ENCODE measurements around the gene MARK3. TPM values are rescaled to one million over a fixed set of nuclear protein-coding genes. Genes with fewer than 3 reads are reported as not detected.

The MARK3 gene
- total and polyA plus RNA-seq, 2 of the 13 experiments (the other 11 are each of a cell fraction or from before 2014, with no cell fraction given): 47.7 to 56.6 TPM

DNA sequence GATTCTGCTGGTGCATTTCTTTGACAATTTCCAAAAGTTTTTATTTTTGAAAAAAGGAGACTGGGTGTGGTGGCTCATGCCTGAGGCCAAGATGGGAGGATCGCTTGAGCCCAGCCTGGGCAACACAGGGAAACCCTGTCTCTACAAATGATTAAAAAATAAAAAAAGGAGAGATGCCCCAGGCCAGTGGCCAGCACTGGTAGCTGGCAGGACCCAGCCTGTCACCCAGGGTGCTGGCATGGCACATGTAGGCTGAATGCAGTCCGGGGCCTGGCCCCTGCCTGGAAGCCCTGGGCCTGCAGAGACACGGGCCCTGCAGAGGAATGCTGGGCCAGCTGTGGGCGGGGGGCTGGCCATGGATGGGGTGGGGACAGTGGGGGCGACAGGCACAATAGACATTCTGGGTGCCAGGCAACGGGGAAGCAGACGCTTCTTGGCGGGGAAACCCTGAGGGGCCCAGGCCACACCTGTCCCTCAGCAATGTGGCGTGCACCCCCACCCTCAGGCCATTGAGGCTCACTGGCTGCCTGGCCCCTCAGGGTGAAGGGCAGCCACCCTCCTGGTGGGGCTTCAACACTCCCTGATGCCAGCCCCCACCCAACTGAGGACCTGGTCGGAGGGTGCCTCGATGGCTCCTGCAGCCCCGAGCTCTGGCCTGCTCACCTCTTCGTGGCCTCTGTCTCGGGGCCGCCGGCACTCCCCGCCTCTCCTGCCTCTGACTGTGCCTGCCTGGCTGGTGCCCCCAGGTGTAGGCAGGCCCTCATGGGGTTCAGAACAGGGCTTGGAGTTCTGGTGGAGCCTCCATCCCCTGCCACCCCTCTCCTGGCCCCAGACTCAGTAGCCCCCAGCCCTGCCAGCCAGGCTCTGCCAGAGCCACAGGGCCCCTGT lies 155.8 kb downstream of the MARK3 start:
- H2AFZ ChIP-seq (ENCODE audit: low read length): no peak overlapping the region
- ChIA-PET POLR2A (interaction anchor here (2.0 to 6.9 kb wide), 2 partner anchors 12 to 23 kb away, joined by 7 to 37 read pairs; partner anchors contain the start of gene TRMT61A), CTCF (ENCODE audit: low intra/inter-chr PET ratio, low total read pairs) (no interaction called here)
- TF ChIP-seq BHLHE40 (IDR thresholded peaks at IDR 0.05; ENCODE audit: low read length) (no peak), GABPB1 (CRISPR knock-in tag; IDR thresholded peaks at IDR 0.05) (peak; percentile 19; the same call in 1 of the 2 replicates), ZNF562 (CRISPR knock-in tag; IDR thresholded peaks at IDR 0.05; ENCODE audit: borderline replicate concordance) (no peak), PPARG (CRISPR knock-in tag; conservative IDR thresholded peaks at IDR 0.05) (no peak), ZNF572 (CRISPR knock-in tag; IDR thresholded peaks at IDR 0.05) (no peak)
- DNase-seq (ENCODE audit: low spot score): no peak
- H3K79me2 ChIP-seq (ENCODE audit: insufficient read depth, low read length): no peaks in the 10 kb centered on the region
- H4K20me1 ChIP-seq (ENCODE audit: insufficient read depth, low read length): no peaks in the 10 kb centered on the region
- ATAC-seq: no peak
- in situ Hi-C loops (cut with HindIII; ENCODE audit: extremely low pct_ligation_motif_present, low pct_unique_long_range_greater_than_20kb) (no loop called here), intact Hi-C loops (cut with micrococcal nuclease; ENCODE audit: unreplicated experiment) (no loop called here)
- no peaks in the 10 kb centered on the region for H3K36me3 ChIP-seq (replicated peaks in 1 of 2; ENCODE audit: control insufficient read depth in 1 of 2, insufficient read depth in 2 of 2, low read length in 2 of 2)
- no peak overlapping the region for H3K4me2 ChIP-seq (ENCODE audit: low read depth, low read length)
- H3K9ac ChIP-seq (ENCODE audit: insufficient read depth, low read depth, low read length): no peak overlapping the region
- peaks cover 2 to 19% of the 10 kb centered on the region in 2 experiments; a peak in 2 of 5 replicates for H3K27me3 ChIP-seq (ENCODE audit: control insufficient read depth in 1 of 2, insufficient read depth in 2 of 2, low read length in 2 of 2)
- peaks cover 57% of the 10 kb centered on the region for H3K4me1 ChIP-seq (ENCODE audit: insufficient read depth, low read length)
- no TSS peak for BruUV-seq (replicated peaks)
- no peaks in the 10 kb centered on the region for H3K9me3 ChIP-seq (ENCODE audit: low read length)
- no peak for FAIRE-seq
- H3K27ac ChIP-seq (ENCODE audit: extremely low read length, insufficient read depth, low read length): no peak overlapping the region
- H3K4me3 ChIP-seq (replicated peaks in 1 of 3; ENCODE audit: insufficient read depth in 1 of 3, low read depth in 2 of 3, low read length in 3 of 3): no peak overlapping the region
- WGBS (ENCODE audit: low lambda C conversion rate): 21% methylated on average over 3 of the region's 17 CpGs
